Measurements from ENCODE around the gene USH1G.

DNA sequence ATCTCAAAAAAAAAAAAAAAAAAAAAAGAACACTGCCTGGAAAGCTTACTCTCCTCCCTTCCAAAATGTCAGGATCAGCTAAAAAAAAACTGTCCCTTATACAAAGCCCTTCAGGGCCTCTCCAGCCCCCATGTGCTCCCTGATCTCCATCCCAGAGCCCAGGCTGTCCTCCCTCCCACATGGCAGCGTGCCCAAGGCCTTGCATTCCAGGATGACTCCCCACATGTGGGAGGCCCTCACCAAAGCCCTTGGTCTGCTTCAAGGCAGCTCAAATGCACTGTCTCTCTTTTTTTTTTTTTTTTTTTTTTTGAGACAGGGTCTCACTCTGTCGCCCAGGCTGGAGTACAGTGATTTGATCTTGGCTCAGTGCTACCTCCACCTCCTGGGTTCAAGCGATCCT is 52.5 kb downstream of the USH1G start:
- TF ChIP-seq, protein P1, sequence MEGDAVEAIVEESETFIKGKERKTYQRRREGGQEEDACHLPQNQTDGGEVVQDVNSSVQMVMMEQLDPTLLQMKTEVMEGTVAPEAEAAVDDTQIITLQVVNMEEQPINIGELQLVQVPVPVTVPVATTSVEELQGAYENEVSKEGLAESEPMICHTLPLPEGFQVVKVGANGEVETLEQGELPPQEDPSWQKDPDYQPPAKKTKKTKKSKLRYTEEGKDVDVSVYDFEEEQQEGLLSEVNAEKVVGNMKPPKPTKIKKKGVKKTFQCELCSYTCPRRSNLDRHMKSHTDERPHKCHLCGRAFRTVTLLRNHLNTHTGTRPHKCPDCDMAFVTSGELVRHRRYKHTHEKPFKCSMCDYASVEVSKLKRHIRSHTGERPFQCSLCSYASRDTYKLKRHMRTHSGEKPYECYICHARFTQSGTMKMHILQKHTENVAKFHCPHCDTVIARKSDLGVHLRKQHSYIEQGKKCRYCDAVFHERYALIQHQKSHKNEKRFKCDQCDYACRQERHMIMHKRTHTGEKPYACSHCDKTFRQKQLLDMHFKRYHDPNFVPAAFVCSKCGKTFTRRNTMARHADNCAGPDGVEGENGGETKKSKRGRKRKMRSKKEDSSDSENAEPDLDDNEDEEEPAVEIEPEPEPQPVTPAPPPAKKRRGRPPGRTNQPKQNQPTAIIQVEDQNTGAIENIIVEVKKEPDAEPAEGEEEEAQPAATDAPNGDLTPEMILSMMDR (IDR thresholded peaks at IDR 0.05; ENCODE audit: insufficient read depth, low read depth, low read length), result no peak
- TF ChIP-seq EZH2 (IDR thresholded peaks at IDR 0.05; ENCODE audit: insufficient read depth, low read length), result no peak

Measured in astrocyte (in vitro differentiated cells and primary cell).